Naive B cell (primary cell): ENCODE measurements around the gene SEMA7A. TPM values are rescaled to one million over a fixed set of nuclear protein-coding genes. Genes with fewer than 3 reads are reported as not detected.

Source experiments
- ATAC-seq, 2 donors: fragments of 150-1000 bp; cut with Tn5 transposase; 2 replicates each; pipeline ENCODE4 v1.10.0; 2021; ENCODE audit warnings: low read depth in 2 of 2, mild to moderate bottlenecking in 2 of 2, moderate library complexity in 2 of 2
- DNase-seq: peaks from one replicate; pipeline ENCODE4 v3.0.0; 2022
- H3K27ac Mint-ChIP-seq, 6 donors: one replicate each; pipeline ENCODE4 v1.8.0; 2020 to 2022; ENCODE audit warnings: mild to moderate bottlenecking in 6 of 6, mixed read lengths in 6 of 6, moderate library complexity in 5 of 6, inconsistent platforms in 2 of 6
- H3K27me3 Mint-ChIP-seq, 3 donors: one replicate each; pipeline ENCODE4 v1.8.0; 2021 to 2022; ENCODE audit warnings: mixed read lengths in 3 of 3, mild to moderate bottlenecking in 1 of 3
- H3K36me3 Mint-ChIP-seq, 2 donors: one replicate each; pipeline ENCODE4 v1.8.0; 2020 to 2022; ENCODE audit warnings: mixed read lengths in 2 of 2, inconsistent platforms in 1 of 2, mild to moderate bottlenecking in 1 of 2
- H3K4me1 Mint-ChIP-seq, 3 donors: one replicate each; pipeline ENCODE4 v1.8.0; 2020 to 2022; ENCODE audit warnings: mixed read lengths in 3 of 3, inconsistent platforms in 1 of 3, mild to moderate bottlenecking in 1 of 3, moderate library complexity in 1 of 3
- H3K4me3 Mint-ChIP-seq, 8 donors: one replicate each; pipeline ENCODE4 v1.8.0; 2020 to 2022; ENCODE audit warnings: mild to moderate bottlenecking in 8 of 8, mixed read lengths in 8 of 8, moderate library complexity in 8 of 8, inconsistent platforms in 2 of 8
- H3K9me3 Mint-ChIP-seq, 7 donors: one replicate each; pipeline ENCODE4 v1.8.0; 2020 to 2022; ENCODE audit warnings: mixed read lengths in 7 of 7, mild to moderate bottlenecking in 5 of 7, inconsistent platforms in 2 of 7, moderate library complexity in 1 of 7
- polyA plus RNA-seq, 6 donors: library from polyadenylated mRNA; unstranded; fragments of 300-500 nt; fragmentation: Illumina TruSeq; gene quantifications; one replicate each; pipeline ENCODE4 v1.2.3, GENCODE V29; 2021; ENCODE audit warnings: low read depth in 6 of 6

Gene SEMA7A
- polyA plus RNA-seq, 6 donors from 2014 or later: 0.10 to 1.5 (median 0.62) TPM; not detected in 1

DNA sequence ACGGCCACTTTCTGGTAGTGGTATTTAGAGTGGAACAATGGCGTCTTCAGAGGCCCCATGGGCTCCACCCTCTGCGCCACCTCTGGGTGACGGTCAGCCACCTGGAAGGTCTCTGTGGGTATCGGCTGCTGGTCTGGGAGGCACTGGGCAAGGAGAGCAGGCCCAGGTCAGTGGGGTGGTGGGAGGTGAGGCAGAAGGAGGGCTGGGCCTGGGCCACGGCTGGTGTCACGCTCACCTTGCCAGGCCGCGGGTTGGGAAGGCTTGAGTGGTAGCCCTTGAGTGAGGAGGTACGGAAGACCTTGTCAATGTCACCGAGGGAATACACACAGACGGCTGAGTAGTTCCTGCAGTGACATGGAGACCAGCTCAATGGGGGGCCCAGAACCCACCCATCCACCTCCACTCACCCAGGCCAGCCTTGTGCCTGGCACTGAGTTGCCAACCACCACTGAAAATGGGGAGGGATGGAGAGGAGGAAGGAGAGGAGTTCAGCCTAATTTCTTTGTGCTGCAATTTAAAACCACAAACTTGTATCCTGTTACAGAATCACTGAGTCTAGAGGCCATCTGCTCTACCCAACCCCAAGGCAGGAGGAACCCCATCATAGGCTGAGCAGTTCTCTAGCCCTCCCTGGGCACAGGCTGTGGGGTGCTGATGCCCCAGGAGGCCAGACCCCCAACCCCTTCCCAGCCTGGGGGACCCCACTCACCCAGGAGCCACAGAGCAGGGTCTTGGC, 19.0 kb downstream of the SEMA7A start:
- no peaks in the 10 kb centered on the region for H3K27me3 Mint-ChIP-seq
- peaks cover 16 to 25% (median 20%) of the 10 kb centered on the region in 3 donors for H3K4me1 Mint-ChIP-seq
- H3K9me3 Mint-ChIP-seq: no peaks in the 10 kb centered on the region
- H3K27ac Mint-ChIP-seq: peak overlapping the region in 3 of 6 donors; percentile 74 to 82 (median 76)
- ATAC-seq: no peak
- H3K4me3 Mint-ChIP-seq: peak overlapping the region in 2 of 8 donors; percentile 23 to 44
- no peak for DNase-seq
- H3K36me3 Mint-ChIP-seq: peaks cover 6 to 61% of the 10 kb centered on the region in 2 donors

DNA sequence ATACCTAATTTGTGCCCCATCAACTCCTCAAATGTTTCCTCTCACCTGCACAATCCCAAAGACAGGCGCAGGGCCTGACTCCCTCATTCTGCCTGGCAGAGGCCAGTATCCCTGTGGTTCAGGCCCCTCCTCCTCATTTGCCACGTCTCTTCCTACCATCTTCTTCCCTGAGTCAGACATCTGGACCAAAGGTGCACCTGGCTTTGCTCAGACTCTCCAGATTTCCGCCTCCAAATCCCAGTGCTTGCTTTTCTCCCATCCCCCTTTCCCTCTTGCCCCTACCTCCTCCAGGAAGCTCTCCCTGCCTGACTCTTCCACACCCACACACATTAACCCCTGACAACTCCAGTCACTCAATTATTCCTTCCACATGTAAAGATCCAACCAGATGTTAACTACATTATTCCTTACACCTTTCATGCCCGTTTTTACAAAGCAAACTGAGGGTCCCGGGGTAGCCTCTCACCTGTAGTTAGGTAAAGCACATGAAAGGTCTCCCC, 19.6 kb downstream of the SEMA7A start:
- ATAC-seq: no peak
- peaks cover 15 to 21% (median 19%) of the 10 kb centered on the region in 3 donors for H3K4me1 Mint-ChIP-seq
- no peaks in the 10 kb centered on the region for H3K27me3 Mint-ChIP-seq
- H3K4me3 Mint-ChIP-seq: no peak overlapping the region
- no peak for DNase-seq
- H3K9me3 Mint-ChIP-seq: no peaks in the 10 kb centered on the region
- H3K36me3 Mint-ChIP-seq: peaks cover 6 to 61% of the 10 kb centered on the region in 2 donors
- peak overlapping the region in 3 of 6 donors; percentile 59 to 84 (median 82) for H3K27ac Mint-ChIP-seq

DNA sequence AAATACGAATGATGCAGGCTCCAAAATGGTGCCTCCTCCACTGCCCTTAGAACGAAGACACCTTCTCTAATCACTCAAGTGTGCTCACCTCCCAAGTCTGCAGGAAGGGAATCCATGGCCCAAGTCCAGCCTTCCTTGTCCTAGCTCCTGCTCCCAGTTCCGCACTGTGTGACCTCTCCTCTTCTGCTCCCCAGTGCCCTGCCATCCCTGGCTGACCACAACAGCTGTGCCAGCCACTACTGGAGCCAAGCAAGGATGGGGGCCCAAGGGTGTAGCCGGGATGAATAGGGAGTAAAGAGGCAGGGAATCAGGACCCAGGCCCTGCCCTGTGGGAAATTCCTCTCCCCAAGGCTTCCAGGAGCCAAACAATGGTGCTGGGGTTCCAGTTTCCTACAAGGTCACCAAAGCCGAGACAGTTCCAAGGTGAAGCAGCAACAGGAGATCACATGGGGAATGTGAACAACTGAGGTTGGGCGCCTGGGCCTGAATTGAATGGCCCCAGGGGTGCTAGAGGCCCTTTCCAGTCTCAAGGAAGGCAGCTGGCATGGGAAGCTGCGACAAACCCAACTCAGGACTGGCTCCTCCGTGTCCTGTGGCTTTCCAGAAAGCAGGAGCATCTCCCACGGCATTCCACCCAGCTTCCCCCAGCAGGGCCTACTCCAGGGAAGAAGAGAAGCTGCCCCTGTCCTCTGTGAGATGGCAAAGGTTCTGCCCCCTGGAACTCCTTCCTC, 20.2 kb downstream of the SEMA7A start:
- no peaks in the 10 kb centered on the region for H3K9me3 Mint-ChIP-seq
- no peak for ATAC-seq
- H3K4me1 Mint-ChIP-seq: peaks cover 14 to 23% (median 22%) of the 10 kb centered on the region in 3 donors
- no peak overlapping the region for H3K4me3 Mint-ChIP-seq
- H3K27ac Mint-ChIP-seq: peak overlapping the region in 1 of 6 donors; percentile 59
- no peak for DNase-seq
- peaks cover 6 to 61% of the 10 kb centered on the region in 2 donors for H3K36me3 Mint-ChIP-seq
- no peaks in the 10 kb centered on the region for H3K27me3 Mint-ChIP-seq

DNA sequence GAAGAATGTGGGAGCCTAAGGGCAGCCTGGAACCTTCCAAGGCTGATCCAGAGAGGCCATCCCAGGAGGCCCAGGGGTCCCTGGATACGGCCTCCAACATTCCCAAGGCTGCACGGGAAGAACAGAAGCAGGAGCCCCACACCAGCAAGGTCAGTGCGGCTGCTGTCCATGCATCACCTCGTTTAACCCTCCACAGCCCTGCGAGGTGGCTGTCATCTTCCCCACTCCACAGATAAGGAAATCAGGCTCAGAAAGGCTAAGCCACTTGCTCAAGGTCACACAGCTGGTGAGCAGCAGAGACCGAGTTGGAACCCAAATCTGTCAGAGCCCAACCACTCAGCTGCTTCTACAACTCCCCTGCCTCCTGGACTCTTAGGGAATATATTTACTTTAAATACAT, 21.6 kb downstream of the SEMA7A start:
- Mint-ChIP-seq H3K27me3 (no peaks in the 10 kb centered on the region), H3K27ac (peak overlapping the region in 1 of 6 donors; percentile 36), H3K4me1 (peaks cover 20 to 33% (median 21%) of the 10 kb centered on the region in 3 donors), H3K4me3 (no peak overlapping the region), H3K36me3 (peaks cover 6 to 61% of the 10 kb centered on the region in 2 donors), H3K9me3 (no peaks in the 10 kb centered on the region)
- DNase-seq: no peak
- no peak for ATAC-seq

DNA sequence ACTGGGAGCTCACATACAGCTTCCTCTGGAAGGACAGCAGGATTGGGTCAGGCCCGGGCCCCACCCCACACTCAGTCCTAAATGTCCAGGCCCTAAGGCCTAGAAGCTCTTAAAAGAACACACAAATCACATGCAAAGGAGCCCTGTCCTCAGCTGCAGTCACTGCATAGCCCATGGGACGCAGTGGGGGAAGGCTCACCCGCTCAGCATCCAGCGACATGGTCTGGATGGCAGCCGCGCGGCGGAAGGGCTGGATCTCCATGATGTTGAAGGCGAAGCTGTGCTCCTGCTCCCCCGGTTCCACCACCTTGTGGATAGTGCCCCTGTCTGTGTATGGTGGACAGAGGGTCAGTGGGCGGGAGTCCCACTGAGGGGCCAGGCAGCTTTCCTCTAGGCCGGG, 22.1 kb downstream of the SEMA7A start:
- Mint-ChIP-seq H3K4me1 (peaks cover 24 to 38% (median 25%) of the 10 kb centered on the region in 3 donors), H3K27me3 (no peaks in the 10 kb centered on the region), H3K4me3 (peak overlapping the region in 1 of 8 donors; percentile 41), H3K36me3 (peaks cover 6 to 60% of the 10 kb centered on the region in 2 donors), H3K9me3 (no peaks in the 10 kb centered on the region), H3K27ac (peak overlapping the region in 3 of 6 donors; percentile 24 to 36 (median 25))
- no peak for DNase-seq
- no peak for ATAC-seq

DNA sequence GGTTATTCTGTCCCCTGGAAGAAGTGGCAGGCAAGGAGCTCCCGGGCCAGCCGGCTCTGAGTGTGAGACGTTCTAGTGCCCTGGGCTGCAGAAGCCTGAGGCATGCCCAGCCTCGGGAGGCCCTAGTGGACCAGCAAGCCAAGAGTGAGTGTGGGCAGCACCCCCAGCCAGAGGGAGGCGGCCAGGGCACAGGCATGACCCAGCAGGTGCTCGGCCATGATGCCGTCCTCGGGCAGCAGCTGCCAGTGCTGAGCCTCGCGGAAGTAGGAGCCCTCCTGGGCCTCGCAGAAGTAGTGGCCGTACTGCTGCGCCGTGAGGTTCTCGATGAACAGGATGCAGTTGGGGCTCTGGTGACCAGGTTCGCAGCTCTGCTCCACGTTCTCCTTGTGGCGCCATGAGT, 23.3 kb downstream of the SEMA7A start:
- H3K27ac Mint-ChIP-seq: no peak overlapping the region
- H3K27me3 Mint-ChIP-seq: no peaks in the 10 kb centered on the region
- no peaks in the 10 kb centered on the region for H3K9me3 Mint-ChIP-seq
- no peak overlapping the region for H3K4me3 Mint-ChIP-seq
- peaks cover 29 to 32% (median 31%) of the 10 kb centered on the region in 3 donors for H3K4me1 Mint-ChIP-seq
- H3K36me3 Mint-ChIP-seq: peaks cover 0 to 48% of the 10 kb centered on the region in 2 donors
- ATAC-seq (no peak), DNase-seq (no peak)

DNA sequence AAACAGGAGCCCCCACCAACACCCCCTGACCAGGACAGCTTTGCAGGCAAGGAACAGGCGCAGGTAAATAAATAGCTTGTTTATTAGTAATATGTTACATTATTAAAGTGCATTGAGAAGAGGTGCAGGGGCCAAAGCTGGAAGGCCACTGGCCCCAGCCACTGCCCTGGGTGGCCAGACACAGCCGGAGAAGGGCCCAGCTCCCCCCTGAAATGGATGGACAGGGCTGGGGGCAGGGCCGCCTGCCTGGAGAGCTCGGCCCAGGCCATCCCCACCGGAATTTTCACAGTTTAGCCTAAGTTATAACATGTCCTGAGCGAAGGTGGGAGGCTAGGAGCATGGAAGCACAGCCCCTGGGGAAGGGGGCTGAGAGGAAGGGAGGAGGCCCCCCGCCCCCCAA, 24.5 kb downstream of the SEMA7A start:
- Mint-ChIP-seq H3K27me3 (no peaks in the 10 kb centered on the region), H3K9me3 (no peaks in the 10 kb centered on the region), H3K27ac (peak overlapping the region in 2 of 6 donors; percentile 59 to 82), H3K36me3 (peaks cover 0 to 37% of the 10 kb centered on the region in 2 donors), H3K4me1 (peaks cover 30 to 44% (median 33%) of the 10 kb centered on the region in 3 donors), H3K4me3 (no peak overlapping the region)
- no peak for DNase-seq
- no peak for ATAC-seq

DNA sequence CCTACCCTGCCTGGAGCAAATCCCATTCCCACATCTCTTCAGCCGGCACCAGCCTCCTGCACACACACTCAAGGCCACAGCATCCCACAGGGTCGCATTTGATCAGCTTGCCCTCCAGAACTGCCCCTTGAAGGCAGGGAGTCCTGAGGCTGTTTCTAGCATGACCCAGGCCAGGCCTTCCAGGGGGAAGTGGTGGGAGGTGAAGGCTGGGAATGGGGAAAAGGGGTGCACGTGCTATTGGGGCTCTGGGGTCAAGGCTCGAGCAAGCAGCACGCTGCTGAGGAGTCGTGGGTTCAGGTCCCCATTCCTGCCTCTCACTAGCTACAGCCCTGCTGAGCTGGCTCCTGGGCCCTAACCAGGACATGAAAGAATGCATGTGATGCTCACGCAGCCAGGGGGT, 24.9 kb downstream of the SEMA7A start:
- no peak for DNase-seq
- Mint-ChIP-seq H3K36me3 (peaks cover 0 to 33% of the 10 kb centered on the region in 2 donors), H3K4me1 (peaks cover 31 to 46% (median 37%) of the 10 kb centered on the region in 3 donors), H3K27me3 (no peaks in the 10 kb centered on the region), H3K27ac (peak overlapping the region in 4 of 6 donors; percentile 32 to 88 (median 64)), H3K4me3 (no peak overlapping the region), H3K9me3 (no peaks in the 10 kb centered on the region)
- no peak for ATAC-seq

DNA sequence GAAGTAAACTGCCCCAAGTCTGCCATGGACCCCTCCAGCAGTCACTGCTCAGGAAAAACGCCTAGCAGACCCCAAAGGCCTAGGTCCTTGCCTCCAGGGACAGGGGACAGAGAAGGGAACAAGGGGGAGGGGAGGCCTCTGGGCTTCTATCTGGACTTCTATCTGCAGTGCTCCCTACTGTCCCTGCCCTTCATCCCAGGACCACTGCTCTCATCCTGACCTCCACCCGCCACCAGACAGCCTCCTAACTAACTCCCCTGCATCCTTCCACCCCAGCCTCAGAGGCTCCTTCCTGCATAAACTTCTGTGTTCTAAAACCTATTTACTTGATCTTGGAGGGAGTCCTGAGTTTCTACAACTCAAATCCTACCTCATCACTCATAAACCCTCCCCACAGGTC, 25.4 kb downstream of the SEMA7A start:
- peak overlapping the region in 3 of 6 donors; percentile 32 to 88 (median 70) for H3K27ac Mint-ChIP-seq
- peaks cover 35 to 50% (median 41%) of the 10 kb centered on the region in 3 donors for H3K4me1 Mint-ChIP-seq
- no peaks in the 10 kb centered on the region for H3K27me3 Mint-ChIP-seq
- no peak for ATAC-seq
- H3K9me3 Mint-ChIP-seq: no peaks in the 10 kb centered on the region
- H3K36me3 Mint-ChIP-seq: peaks cover 0 to 30% of the 10 kb centered on the region in 2 donors
- no peak for DNase-seq
- H3K4me3 Mint-ChIP-seq: no peak overlapping the region

DNA sequence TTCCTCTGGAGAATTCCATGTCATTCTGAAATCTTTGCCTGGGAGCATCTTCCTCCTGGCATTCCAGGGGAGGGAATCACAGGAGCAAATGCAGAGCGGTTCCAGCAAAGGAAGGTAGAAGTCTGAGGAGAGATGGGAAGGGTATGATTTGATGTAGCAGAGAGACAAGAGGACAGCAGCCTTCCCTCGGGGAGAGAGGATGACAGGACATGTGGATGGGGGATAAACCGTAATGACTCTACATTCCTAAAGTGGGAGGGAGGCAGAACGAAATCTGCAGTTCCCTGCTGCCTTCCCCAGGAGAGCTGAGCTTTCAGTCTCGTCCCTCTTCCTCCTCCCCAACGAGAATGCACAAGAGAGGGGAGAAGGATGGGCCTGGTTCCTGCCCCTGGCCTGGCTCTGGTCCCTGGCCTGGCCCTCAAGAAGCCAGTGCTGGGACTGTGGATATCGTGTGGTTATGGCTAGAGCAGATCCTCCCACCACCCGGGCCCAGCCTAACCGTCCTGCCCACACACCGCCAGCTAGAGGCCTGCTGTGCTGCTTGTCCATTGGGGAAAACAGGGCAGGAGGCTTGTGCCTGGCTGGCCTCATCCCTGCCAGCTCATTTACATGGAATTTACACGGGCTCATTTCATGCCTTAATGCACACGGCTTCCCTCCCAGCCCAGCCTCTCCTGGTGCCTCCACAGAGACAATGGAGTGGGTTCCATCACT, 26.6 kb downstream of the SEMA7A start:
- Mint-ChIP-seq H3K27ac (peak overlapping the region in 3 of 6 donors; percentile 50 to 55 (median 54)), H3K4me1 (peaks cover 45 to 60% (median 54%) of the 10 kb centered on the region in 3 donors), H3K9me3 (no peaks in the 10 kb centered on the region), H3K36me3 (peaks cover 0 to 18% of the 10 kb centered on the region in 2 donors), H3K27me3 (no peaks in the 10 kb centered on the region), H3K4me3 (no peak overlapping the region)
- DNase-seq: no peak
- no peak for ATAC-seq

DNA sequence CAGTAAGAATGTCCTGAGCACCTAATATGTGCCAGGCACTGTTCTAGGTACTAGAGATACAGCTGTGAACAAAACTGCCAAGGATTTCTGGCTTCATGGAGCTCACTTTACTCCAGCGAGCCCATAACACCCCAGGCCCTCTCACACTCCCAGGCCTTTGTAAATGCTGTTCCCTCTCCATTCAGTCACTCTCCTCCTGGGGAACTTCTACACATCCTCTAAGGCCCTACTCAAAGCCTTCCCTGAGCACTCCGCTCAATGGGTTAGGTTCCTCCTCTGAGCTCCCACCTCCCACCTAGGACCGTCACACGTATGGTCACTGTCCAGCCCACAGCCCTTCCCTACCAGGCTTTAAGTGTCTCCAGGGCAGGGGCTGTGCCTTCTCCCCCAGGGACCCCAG, 27.2 kb downstream of the SEMA7A start:
- Mint-ChIP-seq H3K27ac (peak overlapping the region in 3 of 6 donors; percentile 50 to 88 (median 55)), H3K27me3 (no peaks in the 10 kb centered on the region), H3K4me3 (peak overlapping the region in 2 of 8 donors; percentile 19 to 57), H3K9me3 (no peaks in the 10 kb centered on the region), H3K36me3 (peaks cover 0 to 12% of the 10 kb centered on the region in 2 donors), H3K4me1 (peaks cover 51 to 66% (median 60%) of the 10 kb centered on the region in 3 donors)
- ATAC-seq (no peak), DNase-seq (no peak)

DNA sequence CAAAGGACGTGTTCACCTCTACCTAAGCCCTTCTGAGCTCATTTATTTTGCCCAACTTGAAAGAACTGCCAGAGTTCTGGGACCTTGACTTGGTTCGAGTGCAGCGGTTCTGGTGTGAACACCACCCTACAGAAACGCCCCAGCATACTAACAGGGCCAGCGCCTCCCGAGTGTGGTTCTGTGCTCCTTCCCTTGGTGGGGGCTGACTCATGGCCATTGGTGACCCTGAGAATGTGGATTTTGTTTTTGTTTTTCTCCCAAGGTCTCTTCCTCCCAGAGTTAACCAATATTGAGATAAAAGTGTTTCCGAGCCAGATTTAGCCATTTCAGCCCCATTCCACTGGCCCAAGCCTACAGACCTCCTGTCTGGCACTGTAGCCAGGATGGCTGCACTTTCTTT, 27.9 kb downstream of the SEMA7A start:
- peaks cover 57 to 73% (median 67%) of the 10 kb centered on the region in 3 donors for H3K4me1 Mint-ChIP-seq
- H3K4me3 Mint-ChIP-seq: peak overlapping the region in 1 of 8 donors; percentile 32
- DNase-seq: no peak
- H3K36me3 Mint-ChIP-seq: peaks cover 0 to 5% of the 10 kb centered on the region in 2 donors
- no peaks in the 10 kb centered on the region for H3K9me3 Mint-ChIP-seq
- no peak for ATAC-seq
- H3K27me3 Mint-ChIP-seq: no peaks in the 10 kb centered on the region
- H3K27ac Mint-ChIP-seq: peak overlapping the region in 4 of 6 donors; percentile 30 to 77 (median 48)
